Mucosa of stomach (tissue), 1 donor: ENCODE data around the gene MRPL49.
A peak's percentile ranks its signal among the peaks of the same experiment; 100 is the strongest.

Experiments used
- H3K27me3 ChIP-seq: one replicate; pipeline ENCODE4 v1.7.0; 2013; ENCODE audit warnings: mild to moderate bottlenecking, low read length; ENCODE audit not compliant: control insufficient read depth, insufficient read depth
- H3K36me3 ChIP-seq: one replicate; pipeline ENCODE4 v1.7.0; 2013; ENCODE audit warnings: low read length; ENCODE audit not compliant: control insufficient read depth, insufficient read depth
- H3K4me1 ChIP-seq: one replicate; pipeline ENCODE4 v1.7.0; 2013; ENCODE audit warnings: mild to moderate bottlenecking, low read length; ENCODE audit not compliant: control insufficient read depth, insufficient read depth
- H3K4me3 ChIP-seq: one replicate; pipeline ENCODE4 v1.7.0; 2013; ENCODE audit warnings: low read length
- H3K9ac ChIP-seq: one replicate; pipeline ENCODE4 v1.7.0; 2013; ENCODE audit warnings: mild to moderate bottlenecking, low read length, moderate library complexity
- H3K9me3 ChIP-seq: one replicate; pipeline ENCODE4 v1.7.0; 2013; ENCODE audit warnings: mild to moderate bottlenecking, low read length, moderate library complexity; ENCODE audit not compliant: control insufficient read depth
- donor health status: Pancreatic carcinoma.

The MRPL49 gene

DNA sequence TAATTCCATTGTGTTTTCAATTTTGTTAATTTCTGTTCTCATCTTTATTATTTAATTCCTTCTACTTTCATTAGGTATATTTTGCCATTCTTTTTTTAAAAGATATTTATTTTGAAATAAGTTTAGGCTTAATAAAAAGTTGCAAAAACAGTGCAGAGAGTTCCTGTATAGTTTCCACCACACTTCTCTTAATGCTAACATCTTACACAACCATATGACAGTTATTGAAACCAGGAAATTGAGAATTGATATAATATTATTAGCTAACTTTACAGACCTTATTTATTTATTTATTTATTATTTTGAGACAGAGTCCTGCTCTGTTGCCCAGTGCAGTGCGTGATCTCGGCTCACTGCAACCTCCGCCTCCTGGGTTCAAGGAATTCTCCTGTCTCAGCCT lies 34.1 kb downstream of the MRPL49 start:
- no peaks in the 10 kb centered on the region for H3K9me3 ChIP-seq
- no peak overlapping the region for H3K9ac ChIP-seq
- H3K36me3 ChIP-seq, result no peaks in the 10 kb centered on the region
- no peak overlapping the region for H3K4me3 ChIP-seq
- H3K4me1 ChIP-seq, result no peaks in the 10 kb centered on the region
- peaks cover 3% of the 10 kb centered on the region for H3K27me3 ChIP-seq

DNA sequence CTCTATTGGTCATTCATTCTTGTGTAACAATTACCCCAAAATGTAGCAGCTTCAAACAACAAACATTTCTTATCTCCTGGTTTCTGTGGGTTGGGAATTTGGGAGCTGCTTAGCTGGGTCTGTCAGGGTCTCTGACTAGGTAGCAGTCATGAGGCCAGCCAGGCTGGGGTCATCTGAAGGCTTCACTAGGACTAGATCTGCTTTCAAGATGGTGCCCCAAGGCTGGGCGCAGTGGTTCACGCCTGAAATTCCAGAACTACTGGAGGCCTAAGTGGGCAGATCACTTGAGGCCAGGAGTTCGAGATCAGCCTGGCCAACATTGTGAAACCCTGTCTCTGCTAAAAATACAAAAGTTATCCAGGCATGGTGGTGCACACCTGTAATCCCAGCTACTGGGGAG lies 34.8 kb downstream of the MRPL49 start:
- Histone ChIP-seq H3K9me3 (no peaks in the 10 kb centered on the region), H3K4me3 (no peak overlapping the region), H3K4me1 (no peaks in the 10 kb centered on the region), H3K9ac (no peak overlapping the region), H3K36me3 (no peaks in the 10 kb centered on the region), H3K27me3 (peaks cover 3% of the 10 kb centered on the region)

DNA sequence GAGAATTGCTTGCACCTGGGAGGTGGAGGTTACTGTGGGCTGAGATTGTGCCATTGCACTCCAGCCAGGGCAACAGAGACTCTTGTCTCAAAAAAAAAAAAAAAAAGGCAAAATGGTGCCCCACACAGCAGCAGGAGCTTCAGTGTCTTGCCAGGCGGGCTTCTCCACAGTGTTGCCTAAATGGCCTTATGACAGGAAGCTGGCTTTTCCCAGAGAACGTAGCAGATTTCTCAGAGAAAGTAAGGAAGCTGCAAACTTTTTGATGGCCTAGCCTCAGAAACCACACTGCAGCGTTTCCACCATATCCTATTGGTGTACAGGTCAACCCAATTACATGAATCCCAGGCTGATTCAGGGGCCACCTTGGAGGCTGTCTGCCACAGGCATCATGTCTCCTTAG lies 35.2 kb downstream of the MRPL49 start:
- H3K27me3 ChIP-seq, result peaks cover 3% of the 10 kb centered on the region
- no peaks in the 10 kb centered on the region for H3K4me1 ChIP-seq
- no peaks in the 10 kb centered on the region for H3K9me3 ChIP-seq
- no peak overlapping the region for H3K9ac ChIP-seq
- H3K4me3 ChIP-seq, result no peak overlapping the region
- no peaks in the 10 kb centered on the region for H3K36me3 ChIP-seq

DNA sequence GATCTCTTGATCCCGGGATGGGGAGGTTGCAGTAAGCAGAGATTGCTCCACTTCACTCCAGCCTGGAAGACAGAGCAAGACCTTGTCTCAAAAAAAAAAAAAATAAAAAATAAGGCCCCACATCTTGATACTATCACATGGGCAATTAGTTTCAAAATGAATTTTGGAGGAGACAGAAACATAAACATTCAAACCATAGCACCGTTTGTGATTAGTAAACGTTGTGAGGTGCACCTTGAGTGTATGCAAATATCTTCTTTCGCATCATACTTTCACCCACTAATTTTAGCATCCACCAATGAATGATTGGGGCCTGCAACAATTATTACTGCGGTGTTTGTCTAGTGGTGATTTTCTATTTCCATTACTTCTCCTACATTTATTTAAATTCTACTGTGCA lies 36.9 kb downstream of the MRPL49 start:
- H3K4me3 ChIP-seq, result no peak overlapping the region
- H3K36me3 ChIP-seq, result no peaks in the 10 kb centered on the region
- no peaks in the 10 kb centered on the region for H3K9me3 ChIP-seq
- no peak overlapping the region for H3K9ac ChIP-seq
- H3K27me3 ChIP-seq, result peaks cover 3% of the 10 kb centered on the region
- no peaks in the 10 kb centered on the region for H3K4me1 ChIP-seq

DNA sequence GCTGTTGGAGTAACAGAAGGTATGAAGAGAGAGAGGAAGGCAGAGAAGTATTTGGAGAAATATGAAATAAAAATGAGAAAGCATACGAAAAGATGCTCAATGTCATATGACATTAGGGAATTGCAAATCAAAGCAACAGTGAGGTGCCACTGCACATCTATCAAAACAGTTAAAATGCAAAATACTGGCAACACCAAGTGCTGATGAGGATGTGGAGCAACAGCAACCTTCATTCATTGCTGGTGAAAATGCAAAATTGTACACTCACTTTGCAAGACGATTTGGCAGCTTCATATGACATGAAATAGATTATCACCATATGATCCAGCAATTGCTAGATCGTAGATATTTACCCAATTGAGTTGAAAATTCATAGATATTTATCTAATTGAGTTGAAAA lies 38.5 kb downstream of the MRPL49 start:
- Histone ChIP-seq H3K9me3 (no peaks in the 10 kb centered on the region), H3K4me3 (no peak overlapping the region), H3K4me1 (peaks cover 3% of the 10 kb centered on the region), H3K36me3 (no peaks in the 10 kb centered on the region), H3K9ac (no peak overlapping the region), H3K27me3 (peaks cover 3% of the 10 kb centered on the region)

DNA sequence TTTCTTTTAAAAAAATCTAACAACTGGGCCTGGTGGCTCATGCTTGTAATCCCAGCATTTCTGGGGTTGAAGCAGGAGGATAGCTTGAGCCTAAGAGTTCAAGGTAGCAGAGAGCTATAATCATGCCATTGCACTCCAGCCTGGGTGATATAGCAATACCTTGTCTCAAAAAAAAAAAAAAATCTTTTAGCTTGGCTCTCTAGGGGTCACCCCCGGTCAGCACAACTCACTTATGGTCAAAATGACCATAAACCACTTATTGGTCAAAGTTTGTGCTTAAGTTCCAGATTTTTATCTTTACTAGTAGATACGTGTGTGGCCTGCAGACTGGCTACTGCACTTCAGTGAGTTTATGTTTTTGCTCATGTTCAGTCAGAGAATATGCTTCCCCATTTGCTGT lies 41.6 kb downstream of the MRPL49 start:
- Histone ChIP-seq H3K4me3 (no peak overlapping the region), H3K36me3 (no peaks in the 10 kb centered on the region), H3K9ac (no peak overlapping the region), H3K27me3 (no peaks in the 10 kb centered on the region), H3K9me3 (no peaks in the 10 kb centered on the region), H3K4me1 (peaks cover 8% of the 10 kb centered on the region)

DNA sequence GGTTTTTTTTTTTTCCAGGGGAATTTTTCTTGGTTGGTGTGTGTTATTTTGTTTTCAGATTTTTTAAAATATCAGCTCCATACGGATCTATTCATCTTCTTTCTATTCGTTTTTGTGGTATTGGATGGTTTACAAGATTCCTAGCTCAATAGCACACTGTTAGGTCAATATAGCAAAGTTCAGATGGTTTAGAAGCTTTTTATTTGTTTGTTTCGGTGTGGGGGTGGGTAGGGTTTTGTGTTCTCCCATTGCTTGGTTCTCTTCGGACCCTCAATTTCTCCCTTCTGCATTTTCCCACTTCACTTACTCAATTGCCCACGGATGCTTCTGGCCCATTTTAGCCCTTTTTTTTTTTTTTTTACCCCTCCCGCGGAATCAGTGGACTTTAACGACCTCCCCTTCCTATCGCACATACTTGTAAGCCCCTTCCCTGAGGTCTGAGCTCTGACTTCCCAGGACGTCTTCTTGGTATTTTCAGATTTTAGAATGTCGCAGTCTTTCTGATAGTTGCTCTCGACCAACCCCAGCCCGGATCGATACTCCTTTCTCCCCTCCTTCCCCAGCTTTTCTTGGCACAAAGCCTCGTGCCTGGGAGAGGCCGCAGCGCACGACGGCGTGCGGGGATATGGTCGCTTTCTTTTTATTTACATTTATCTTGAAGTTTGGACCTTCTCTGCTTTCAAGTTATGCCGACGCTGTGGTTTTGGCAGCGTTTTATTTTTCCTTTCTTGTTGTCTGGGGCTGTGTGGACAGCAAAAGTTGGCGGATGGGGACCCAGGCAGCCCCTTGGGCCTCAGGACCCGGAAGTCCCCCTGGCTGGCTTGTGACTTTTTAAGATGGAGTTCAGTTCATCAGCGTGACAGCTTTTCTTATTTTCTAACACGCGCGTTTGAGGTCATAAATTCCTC lies 43.5 kb downstream of the MRPL49 start:
- peaks cover 8% of the 10 kb centered on the region for H3K4me1 ChIP-seq
- H3K36me3 ChIP-seq, result no peaks in the 10 kb centered on the region
- H3K4me3 ChIP-seq, result peak overlapping the region; percentile 43
- peak overlapping the region; percentile 68 for H3K9ac ChIP-seq
- H3K9me3 ChIP-seq, result no peaks in the 10 kb centered on the region
- no peaks in the 10 kb centered on the region for H3K27me3 ChIP-seq

DNA sequence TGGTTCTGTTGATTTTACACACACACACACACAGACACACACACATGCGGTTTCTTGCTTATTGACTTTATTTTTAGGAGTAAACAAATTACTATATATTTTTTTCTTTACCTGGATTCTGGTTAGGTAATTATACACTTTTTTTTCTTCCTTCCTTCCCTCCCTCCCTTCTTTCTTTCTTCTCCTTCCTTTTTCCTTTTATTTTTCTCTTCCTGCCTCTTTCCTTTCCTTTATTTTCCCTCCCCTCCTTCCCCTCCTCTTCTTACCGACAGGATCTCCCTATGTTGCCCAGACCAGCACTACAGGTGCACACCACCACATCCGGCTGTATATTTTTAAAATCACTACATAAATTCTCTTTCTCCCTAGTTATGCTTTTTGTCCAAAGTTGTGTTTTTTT lies 44.8 kb downstream of the MRPL49 start:
- no peaks in the 10 kb centered on the region for H3K27me3 ChIP-seq
- H3K9ac ChIP-seq, result no peak overlapping the region
- no peaks in the 10 kb centered on the region for H3K36me3 ChIP-seq
- no peak overlapping the region for H3K4me3 ChIP-seq
- peaks cover 8% of the 10 kb centered on the region for H3K4me1 ChIP-seq
- no peaks in the 10 kb centered on the region for H3K9me3 ChIP-seq

DNA sequence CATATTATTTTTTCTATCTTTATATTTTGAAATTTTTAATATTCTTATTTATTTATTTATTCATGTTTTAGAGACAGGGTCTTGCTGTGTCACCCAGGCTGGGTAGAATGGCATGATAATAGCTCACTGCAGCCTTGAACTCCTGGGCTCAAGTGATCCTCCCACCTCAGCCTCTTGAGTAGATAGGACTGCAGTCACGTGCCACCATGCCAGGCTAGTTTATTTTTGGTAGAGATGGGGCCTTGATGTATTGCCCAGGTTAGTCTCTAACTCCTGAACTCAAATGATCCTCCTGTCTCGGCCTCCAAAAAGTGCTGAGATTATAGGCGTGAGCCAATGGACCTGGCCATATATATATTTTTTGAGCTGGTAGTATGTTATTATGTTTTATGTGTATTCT lies 45.5 kb downstream of the MRPL49 start:
- Histone ChIP-seq H3K9ac (no peak overlapping the region), H3K27me3 (no peaks in the 10 kb centered on the region), H3K4me1 (peaks cover 8% of the 10 kb centered on the region), H3K36me3 (no peaks in the 10 kb centered on the region), H3K4me3 (no peak overlapping the region), H3K9me3 (no peaks in the 10 kb centered on the region)

DNA sequence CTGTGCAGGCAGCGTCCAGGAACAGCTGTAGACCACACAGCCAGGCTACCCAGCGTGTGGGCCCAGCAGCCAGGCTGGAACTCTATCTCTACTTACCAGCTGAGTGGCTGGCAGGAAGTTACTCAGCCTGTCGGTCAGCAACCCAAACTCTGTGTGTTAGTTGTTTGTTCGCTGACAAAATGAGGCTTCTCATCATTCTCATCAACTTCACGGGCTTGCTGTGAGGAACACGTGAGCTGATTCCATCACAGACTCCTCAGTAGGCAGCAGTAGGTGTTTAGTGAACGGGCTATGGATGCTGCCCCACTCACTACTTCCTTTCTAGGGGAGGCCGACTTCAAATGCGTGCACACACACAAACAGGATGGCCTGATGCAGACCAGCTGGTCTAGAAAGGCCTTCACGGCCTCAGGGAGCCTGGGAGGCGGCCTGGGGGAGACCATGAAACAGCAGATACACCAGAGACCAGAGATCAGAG lies 47.1 kb downstream of the MRPL49 start:
- H3K9ac ChIP-seq, result no peak overlapping the region
- no peak overlapping the region for H3K4me3 ChIP-seq
- no peaks in the 10 kb centered on the region for H3K27me3 ChIP-seq
- peaks cover 8% of the 10 kb centered on the region for H3K4me1 ChIP-seq
- no peaks in the 10 kb centered on the region for H3K36me3 ChIP-seq
- no peaks in the 10 kb centered on the region for H3K9me3 ChIP-seq

DNA sequence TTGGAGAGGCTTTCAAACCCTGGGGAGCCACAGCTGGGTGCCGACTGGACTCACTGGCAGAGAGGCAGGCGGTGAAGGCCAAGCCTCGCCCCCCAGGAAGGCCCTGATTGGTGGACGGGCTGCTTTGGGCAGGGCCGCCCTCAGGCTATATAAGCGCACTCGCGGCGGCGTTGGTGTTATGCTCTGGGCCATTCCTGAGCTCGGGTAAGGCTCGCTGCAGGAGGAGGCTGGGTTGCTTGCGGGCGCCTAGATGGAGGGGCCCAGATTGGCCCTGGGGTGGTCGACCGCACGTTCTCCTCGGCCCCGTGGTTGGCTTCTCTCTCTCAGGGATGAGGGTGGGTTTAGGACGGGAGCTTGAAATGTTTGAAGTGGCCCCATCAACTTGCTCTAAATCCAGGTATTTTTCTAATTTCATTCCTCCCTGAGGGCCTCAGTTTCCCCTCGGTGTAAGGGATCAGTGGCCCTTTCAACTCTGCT lies 48.0 kb downstream of the MRPL49 start, which contains the start of gene SPDYC:
Gene SPDYC (plus strand): TSS at position 176 of the 477 bp plus-strand sequence. CDS start 1,125 bp downstream, outside the sequence.
- Histone ChIP-seq H3K4me3 (no peak within 1 kb of the TSS), H3K9ac (no peak within 1 kb of the TSS), H3K36me3 (no peaks in the 10 kb centered on the region), H3K27me3 (no peaks in the 10 kb centered on the region), H3K4me1 (peaks cover 8% of the 10 kb centered on the region), H3K9me3 (no peaks in the 10 kb centered on the region)

DNA sequence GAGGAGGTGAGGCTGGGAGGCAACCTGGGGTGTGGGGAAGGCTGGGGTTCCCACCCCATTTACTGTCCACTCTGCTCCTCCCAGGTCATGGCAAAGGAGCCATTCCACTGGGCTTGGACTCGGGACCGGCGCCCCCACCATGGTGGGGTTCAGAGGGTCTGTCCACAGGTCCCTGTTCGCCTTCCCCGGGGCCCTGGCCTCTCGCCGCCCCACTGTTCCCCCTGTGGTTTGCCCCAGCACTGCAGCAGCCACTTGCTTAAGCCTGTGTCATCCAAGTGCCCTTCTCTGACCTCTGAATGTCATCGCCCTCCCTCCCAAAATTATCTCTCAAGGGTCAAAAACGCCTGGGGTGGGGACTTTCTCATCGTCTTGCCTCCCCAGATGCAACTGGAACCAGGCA lies 50.5 kb downstream of the MRPL49 start:
- H3K4me1 ChIP-seq, result no peaks in the 10 kb centered on the region
- no peak overlapping the region for H3K9ac ChIP-seq
- no peak overlapping the region for H3K4me3 ChIP-seq
- H3K36me3 ChIP-seq, result no peaks in the 10 kb centered on the region
- H3K9me3 ChIP-seq, result no peaks in the 10 kb centered on the region
- no peaks in the 10 kb centered on the region for H3K27me3 ChIP-seq
